Mononuclear cell (primary cell): ENCODE data around the gene SIGLEC8. TPM values are rescaled to one million over a fixed set of nuclear protein-coding genes. Genes with fewer than 3 reads are reported as not detected.

Experiments
- H3K27me3 ChIP-seq: 2 replicates; pipeline ENCODE4 v1.6.0; 2011; ENCODE audit warnings: low read length, control low read depth; ENCODE audit not compliant: insufficient read depth
- H3K4me1 ChIP-seq: 2 replicates; pipeline ENCODE4 v1.5.1; 2011; ENCODE audit warnings: mild to moderate bottlenecking, low read length, control low read depth; ENCODE audit not compliant: insufficient read depth
- H3K4me3 ChIP-seq: 2 replicates; pipeline ENCODE4 v1.5.1; 2011; ENCODE audit warnings: mild to moderate bottlenecking, low read length, moderate library complexity
- H3K9me3 ChIP-seq: 2 replicates; pipeline ENCODE4 v1.5.1; 2011; ENCODE audit warnings: low read depth, mild to moderate bottlenecking, control low read depth, low read length
- total RNA-seq: library from RNA; depleted of rRNA; stranded (reverse); fragments of >200 nt; gene quantifications from one replicate; pipeline ENCODE4 v1.2.3, GENCODE V29; 2012

The SIGLEC8 gene
- total RNA-seq, 1 donor, result not detected

DNA sequence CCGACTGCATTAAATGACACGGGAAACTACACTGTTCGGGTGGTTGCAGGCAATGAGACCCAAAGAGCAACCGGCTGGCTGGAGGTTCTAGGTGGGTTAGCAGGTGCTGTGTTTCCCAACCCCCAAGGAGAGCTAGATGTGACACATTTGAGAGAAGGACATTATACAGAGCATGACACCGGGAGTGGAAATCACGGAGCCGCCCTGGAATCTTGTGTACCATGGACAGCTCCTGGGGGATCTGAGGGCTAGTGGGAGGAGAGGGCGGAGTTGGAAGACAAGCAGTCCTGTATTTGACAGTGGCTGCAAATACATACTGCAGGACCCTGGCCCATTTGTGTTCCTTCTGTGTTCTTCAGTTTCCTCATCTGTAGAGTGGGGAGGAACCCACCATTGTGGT is 22.3 kb upstream of the SIGLEC8 start:
- no peaks in the 10 kb centered on the region for H3K4me1 ChIP-seq
- no peak overlapping the region for H3K4me3 ChIP-seq
- no peaks in the 10 kb centered on the region for H3K27me3 ChIP-seq
- no peaks in the 10 kb centered on the region for H3K9me3 ChIP-seq

DNA sequence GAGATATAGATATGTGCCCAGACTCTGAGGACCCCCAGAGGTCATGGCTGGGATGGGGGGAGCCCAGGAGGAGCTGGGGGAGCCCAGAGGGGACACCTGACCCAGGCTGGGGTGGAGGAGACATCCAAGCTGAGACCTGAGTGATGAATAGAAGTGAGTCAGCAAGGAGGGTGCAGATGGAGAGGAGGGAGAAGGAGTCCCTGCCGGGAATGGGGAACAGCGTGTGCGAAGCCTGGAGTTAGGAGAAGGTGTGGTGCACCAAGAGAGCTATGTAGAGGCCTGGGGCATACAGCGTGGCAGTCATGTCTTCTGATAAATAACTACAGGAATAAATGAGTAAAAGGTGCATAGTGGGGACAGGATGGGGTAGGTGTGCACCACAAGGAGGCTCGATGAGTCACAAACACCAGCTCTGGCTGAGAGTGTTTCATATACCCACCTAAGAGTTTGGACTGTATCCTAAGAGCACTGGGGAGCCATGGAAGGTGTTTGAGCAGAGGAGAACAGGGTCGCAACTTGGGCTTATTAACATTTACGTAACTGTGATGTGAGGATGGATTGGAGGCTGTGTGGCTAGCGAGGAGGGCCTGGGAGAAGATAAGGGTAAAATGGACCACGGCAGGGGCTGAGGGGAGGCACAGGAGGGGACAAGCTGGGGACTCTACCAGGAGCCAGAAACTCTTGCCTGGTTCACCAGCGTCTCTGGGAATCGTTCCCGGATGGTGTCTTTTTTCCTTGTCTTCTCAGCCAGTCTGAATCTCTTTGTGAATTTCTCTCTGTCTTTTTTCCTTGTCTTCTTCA is 21.5 kb upstream of the SIGLEC8 start:
- Histone ChIP-seq H3K9me3 (no peaks in the 10 kb centered on the region), H3K4me3 (no peak overlapping the region), H3K4me1 (no peaks in the 10 kb centered on the region), H3K27me3 (no peaks in the 10 kb centered on the region)

- no peaks in the 10 kb centered on the region for H3K4me1 ChIP-seq
- no peak within 1 kb of the TSS for H3K4me3 ChIP-seq
- no peaks in the 10 kb centered on the region for H3K9me3 ChIP-seq
- no peaks in the 10 kb centered on the region for H3K27me3 ChIP-seq
Measured at GRCh38 chr19:51478381-51479234, 20.4 kb upstream of the SIGLEC8 start, which contains the start of gene CEACAM18. CEACAM18 (plus strand) TSS chr19:51478539.

GRCh38 chr19:51477344-51477743 is 19.1 kb upstream of the SIGLEC8 start:
- Histone ChIP-seq H3K4me3 (no peak overlapping the region), H3K4me1 (no peaks in the 10 kb centered on the region), H3K27me3 (no peaks in the 10 kb centered on the region), H3K9me3 (no peaks in the 10 kb centered on the region)

DNA sequence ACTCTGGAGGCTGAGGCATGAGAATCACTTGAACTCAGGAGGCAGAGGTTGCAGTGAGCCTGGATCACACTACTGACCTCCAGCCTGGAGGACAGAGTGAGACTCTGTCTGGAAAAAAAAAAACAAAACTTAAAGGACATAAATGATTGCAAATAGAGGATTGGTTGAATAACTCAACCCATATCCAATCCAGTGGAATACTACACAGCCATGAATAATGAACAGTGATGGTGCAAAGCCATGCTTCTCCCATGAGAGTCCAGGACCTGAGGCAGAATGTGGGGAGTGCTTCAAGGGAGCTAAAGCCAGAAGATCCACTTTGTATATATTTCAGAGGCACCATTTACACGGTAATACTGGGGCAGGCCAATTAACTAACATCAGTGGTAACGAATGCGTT is 17.9 kb upstream of the SIGLEC8 start:
- H3K9me3 ChIP-seq, result no peaks in the 10 kb centered on the region
- H3K4me3 ChIP-seq, result no peak overlapping the region
- no peaks in the 10 kb centered on the region for H3K27me3 ChIP-seq
- H3K4me1 ChIP-seq, result no peaks in the 10 kb centered on the region

GRCh38 chr19:51473009-51473707 is 14.9 kb upstream of the SIGLEC8 start:
- H3K4me1 ChIP-seq, result peaks cover 3% of the 10 kb centered on the region
- H3K4me3 ChIP-seq, result no peak overlapping the region
- H3K27me3 ChIP-seq, result no peaks in the 10 kb centered on the region
- H3K9me3 ChIP-seq, result no peaks in the 10 kb centered on the region

GRCh38 chr19:51472607-51473006 is 14.4 kb upstream of the SIGLEC8 start:
- H3K4me1 ChIP-seq, result peaks cover 8% of the 10 kb centered on the region
- no peak overlapping the region for H3K4me3 ChIP-seq
- H3K27me3 ChIP-seq, result no peaks in the 10 kb centered on the region
- no peaks in the 10 kb centered on the region for H3K9me3 ChIP-seq

- Histone ChIP-seq H3K4me1 (peaks cover 8% of the 10 kb centered on the region), H3K4me3 (no peak overlapping the region), H3K27me3 (no peaks in the 10 kb centered on the region), H3K9me3 (no peaks in the 10 kb centered on the region)
Measured at GRCh38 chr19:51471527-51471926, 13.3 kb upstream of the SIGLEC8 start.

GRCh38 chr19:51470966-51471365 is 12.7 kb upstream of the SIGLEC8 start:
- no peak overlapping the region for H3K4me3 ChIP-seq
- H3K27me3 ChIP-seq, result peaks cover 3% of the 10 kb centered on the region
- H3K4me1 ChIP-seq, result peaks cover 8% of the 10 kb centered on the region
- no peaks in the 10 kb centered on the region for H3K9me3 ChIP-seq

- Histone ChIP-seq H3K4me1 (peaks cover 8% of the 10 kb centered on the region), H3K9me3 (no peaks in the 10 kb centered on the region), H3K4me3 (no peak overlapping the region), H3K27me3 (peaks cover 3% of the 10 kb centered on the region)
Measured at GRCh38 chr19:51469629-51470028, 11.4 kb upstream of the SIGLEC8 start.

GRCh38 chr19:51469162-51469561 is 10.9 kb upstream of the SIGLEC8 start:
- Histone ChIP-seq H3K27me3 (peaks cover 3% of the 10 kb centered on the region), H3K4me3 (no peak overlapping the region), H3K9me3 (no peaks in the 10 kb centered on the region), H3K4me1 (peaks cover 8% of the 10 kb centered on the region)

DNA sequence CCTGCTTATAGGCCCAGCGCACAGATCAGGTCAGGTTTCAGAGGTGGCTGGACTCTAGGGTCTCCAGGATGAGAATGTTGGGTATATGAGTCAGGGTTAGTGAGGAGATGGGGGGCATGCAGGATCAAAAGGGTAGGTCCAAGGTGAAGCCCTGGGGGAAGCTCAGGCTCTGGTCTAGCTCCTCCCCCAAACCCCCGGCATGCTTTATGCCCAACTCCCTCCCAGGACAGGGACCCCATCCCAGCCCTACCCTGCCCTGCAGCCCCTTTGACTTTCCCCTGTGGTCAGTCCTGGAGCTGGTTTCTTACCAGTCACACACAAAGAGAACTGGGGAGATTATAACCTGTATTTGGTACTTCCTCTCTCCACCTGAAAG is 10.3 kb upstream of the SIGLEC8 start:
- Histone ChIP-seq H3K9me3 (no peaks in the 10 kb centered on the region), H3K4me1 (peaks cover 9% of the 10 kb centered on the region), H3K27me3 (peaks cover 3% of the 10 kb centered on the region), H3K4me3 (no peak overlapping the region)

- H3K4me1 ChIP-seq, result peaks cover 14% of the 10 kb centered on the region
- peaks cover 3% of the 10 kb centered on the region for H3K27me3 ChIP-seq
- H3K9me3 ChIP-seq, result no peaks in the 10 kb centered on the region
- H3K4me3 ChIP-seq, result no peak overlapping the region
Measured at GRCh38 chr19:51467864-51468544, 9.8 kb upstream of the SIGLEC8 start.

- Histone ChIP-seq H3K4me3 (no peak overlapping the region), H3K4me1 (peaks cover 27% of the 10 kb centered on the region), H3K9me3 (no peaks in the 10 kb centered on the region), H3K27me3 (peaks cover 3% of the 10 kb centered on the region)
Measured at GRCh38 chr19:51466723-51467122, 8.5 kb upstream of the SIGLEC8 start.
